Measurements from ENCODE around the gene CHERP.

CHERP gene, protein sequence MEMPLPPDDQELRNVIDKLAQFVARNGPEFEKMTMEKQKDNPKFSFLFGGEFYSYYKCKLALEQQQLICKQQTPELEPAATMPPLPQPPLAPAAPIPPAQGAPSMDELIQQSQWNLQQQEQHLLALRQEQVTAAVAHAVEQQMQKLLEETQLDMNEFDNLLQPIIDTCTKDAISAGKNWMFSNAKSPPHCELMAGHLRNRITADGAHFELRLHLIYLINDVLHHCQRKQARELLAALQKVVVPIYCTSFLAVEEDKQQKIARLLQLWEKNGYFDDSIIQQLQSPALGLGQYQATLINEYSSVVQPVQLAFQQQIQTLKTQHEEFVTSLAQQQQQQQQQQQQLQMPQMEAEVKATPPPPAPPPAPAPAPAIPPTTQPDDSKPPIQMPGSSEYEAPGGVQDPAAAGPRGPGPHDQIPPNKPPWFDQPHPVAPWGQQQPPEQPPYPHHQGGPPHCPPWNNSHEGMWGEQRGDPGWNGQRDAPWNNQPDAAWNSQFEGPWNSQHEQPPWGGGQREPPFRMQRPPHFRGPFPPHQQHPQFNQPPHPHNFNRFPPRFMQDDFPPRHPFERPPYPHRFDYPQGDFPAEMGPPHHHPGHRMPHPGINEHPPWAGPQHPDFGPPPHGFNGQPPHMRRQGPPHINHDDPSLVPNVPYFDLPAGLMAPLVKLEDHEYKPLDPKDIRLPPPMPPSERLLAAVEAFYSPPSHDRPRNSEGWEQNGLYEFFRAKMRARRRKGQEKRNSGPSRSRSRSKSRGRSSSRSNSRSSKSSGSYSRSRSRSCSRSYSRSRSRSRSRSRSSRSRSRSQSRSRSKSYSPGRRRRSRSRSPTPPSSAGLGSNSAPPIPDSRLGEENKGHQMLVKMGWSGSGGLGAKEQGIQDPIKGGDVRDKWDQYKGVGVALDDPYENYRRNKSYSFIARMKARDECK

DNA sequence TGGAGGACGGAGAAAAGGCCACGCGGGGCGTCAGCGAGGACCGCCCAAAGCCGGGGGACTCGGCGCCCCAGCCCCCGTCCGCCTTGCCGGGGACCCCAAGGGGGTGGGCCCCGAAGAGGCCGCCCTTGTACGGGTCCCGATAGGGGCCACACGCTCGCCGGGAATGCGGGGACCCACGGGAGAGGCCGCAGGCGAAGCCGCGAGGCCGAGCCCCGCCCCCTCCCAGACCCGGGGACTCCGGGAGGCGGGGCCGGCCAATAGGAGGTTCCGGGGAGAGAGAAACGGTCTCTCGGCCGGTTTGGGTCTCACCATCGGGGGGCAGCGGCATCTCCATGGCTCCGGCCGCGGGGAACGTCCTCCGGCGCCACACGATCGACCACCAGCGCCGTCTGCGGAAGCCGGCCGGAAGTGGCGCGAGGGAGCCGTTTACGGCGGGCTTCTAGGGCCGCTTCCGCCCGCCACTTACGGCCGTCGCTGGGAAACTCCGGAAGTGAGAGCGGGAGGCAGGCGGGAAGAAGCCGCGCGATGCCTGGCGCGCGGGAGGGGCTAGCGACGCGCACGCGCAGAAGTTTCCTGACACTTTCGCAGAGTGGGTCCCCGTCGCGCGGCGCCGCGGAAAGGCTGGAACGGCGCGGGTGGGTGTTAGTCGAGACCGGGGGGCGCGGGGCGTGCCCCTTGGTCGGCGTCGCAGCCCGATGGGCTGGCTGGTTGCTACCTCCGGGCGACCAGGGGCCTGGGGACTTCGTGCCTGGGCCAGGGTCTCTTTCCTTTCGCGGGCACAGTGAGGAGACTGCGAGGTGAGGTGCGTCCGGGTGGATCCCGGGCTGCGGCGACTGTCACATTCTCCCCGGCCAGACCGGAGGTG, at the start of gene CHERP:
TSS of gene CHERP (minus strand) at position 393 of the 865 bp plus-strand sequence. CDS start at position 334, 59 bp downstream.
- peak; percentile 93 for DNase-seq

DNA sequence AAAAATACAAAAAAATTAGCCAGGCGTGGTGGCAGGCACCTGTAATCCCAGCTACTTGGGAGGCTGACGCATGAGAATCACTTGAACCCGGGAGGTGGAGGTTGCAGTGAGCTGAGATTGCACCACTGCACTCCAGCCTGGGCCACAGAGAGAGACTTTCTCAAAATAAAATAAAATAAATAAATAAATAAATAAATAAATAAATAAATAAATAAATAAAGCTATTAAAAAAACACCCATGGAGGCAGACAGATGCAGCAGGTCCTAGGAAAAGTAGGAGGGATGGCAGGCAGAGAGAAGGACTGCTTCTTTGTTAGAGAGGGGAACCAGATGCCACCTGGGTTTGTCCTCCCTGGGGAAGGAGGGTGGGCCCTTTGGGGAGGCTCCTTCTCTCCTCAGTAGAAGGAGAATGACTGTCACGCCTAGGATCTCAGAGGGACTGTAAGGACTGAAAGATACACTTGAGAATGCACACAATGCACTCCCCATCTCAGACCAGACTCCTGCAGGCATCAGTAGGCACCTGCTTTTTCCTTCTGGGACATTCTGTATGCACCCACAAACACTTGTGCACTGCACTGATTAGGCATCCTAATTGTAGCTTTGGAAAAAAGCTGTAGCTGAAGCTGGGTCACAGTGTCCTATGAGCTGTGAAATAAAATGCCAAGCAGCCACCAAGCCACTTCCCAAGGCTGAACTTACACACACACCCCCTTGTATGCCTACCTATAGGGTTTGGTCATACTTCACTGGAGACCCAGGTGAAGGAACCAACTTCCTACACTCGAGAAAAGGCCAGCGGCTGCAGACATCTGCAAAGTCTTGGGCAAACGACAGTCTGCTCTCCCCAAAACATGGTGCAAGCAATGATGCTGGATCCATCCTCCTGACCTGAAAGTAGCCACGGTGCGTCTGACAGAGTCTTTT, 48.9 kb upstream of the CHERP start:
- DNase-seq: no peak

DNA sequence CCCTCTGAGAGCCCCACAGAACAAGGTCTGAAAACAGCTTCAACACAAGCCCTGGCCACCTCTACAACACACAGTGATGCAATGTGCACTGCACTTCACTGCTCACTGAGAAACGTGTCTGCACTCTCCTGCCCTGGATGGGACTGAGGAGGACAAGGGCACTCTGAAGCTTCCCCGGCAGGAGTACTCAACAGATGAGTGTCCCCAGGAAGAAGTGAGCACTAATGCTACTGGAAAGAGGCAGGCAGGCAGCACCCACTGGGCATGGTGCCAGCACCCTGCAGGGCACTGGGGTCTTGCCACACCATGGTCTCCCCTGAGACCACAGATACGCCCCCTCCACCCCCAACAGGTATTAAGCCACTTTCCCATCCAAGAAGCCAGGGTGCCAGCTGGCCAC, 47.7 kb upstream of the CHERP start:
- DNase-seq: no peak

DNA sequence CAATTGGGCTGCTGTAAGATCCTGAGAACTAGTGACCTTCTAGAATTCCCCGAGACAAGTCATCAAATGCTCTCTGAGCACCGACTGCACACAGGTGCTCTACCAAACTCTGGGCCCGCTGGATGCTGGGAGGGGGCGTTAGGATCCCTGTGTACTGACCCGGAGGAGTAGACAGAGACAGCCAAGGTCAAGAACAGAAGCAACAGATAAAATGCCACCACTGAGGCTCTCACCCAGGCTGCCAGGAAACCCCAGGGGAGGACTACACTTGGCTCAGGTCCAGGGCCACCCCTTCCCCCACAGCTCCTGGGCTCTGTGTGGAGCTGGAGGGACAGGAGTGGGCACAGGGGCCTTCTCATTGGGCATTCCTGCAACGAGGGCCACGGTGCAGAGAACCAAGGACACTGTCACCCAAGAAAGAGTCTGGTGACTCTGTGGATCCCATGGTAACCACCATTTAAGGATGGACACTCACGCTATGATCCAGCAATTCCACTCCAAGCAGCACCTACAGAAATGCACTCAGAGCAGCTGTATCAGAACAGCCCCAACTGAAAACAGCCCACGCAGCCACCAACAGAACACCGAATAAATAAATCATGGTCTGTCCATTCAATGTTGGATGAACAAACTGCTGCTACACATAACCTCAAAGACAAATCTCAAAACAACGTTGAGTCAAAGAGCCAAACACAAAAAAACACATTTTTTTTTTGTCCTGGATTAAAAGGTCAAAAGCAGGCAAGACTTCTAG, 46.8 kb upstream of the CHERP start:
- no peak for DNase-seq

DNA sequence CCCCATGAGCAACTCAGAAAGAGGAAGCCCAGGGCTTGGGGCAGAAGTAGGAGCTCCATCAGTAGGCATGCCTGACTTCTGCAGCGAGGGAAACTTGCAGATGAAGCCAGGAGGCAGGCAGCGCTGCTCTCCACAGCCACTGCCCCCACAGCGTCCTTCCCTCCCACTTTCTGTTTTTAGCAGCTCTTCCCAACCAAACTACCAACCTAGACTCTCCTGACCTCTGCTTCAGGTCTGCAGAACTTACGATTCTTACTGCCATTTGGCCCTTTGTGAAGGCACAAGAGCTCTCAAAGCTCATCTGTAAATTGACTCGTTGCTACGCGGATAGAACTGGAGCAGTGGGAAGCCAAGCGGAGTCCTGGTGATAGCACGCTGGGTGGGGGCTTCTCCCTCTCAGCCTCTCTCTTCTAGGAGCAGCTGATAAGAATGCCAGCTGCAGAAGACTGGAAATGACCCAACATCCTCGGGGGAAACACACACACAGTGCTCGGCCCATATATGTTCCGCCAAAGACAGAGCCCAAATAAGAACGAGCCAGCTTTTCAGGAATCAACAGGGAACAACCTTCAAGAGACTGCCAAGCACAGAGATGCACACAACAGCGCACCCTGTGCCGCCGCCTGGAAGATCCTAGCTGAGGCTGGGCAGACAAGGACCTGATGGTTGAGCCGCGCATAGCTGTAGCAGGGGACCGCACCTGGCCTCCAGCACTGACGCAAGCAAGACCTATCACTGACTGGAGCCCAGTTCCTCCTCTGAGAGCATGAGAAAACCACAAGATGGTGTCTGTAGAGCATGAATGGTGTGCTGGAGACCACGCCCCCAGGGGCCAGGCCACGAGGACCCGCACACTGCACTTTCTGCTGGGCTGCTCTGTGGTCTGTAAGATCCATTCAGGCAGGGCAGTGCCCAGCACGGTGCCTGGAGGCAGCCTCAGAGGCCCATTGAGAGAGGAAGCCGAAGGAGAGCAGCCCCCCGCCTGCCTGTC, 45.9 kb upstream of the CHERP start:
- DNase-seq: no peak

DNA sequence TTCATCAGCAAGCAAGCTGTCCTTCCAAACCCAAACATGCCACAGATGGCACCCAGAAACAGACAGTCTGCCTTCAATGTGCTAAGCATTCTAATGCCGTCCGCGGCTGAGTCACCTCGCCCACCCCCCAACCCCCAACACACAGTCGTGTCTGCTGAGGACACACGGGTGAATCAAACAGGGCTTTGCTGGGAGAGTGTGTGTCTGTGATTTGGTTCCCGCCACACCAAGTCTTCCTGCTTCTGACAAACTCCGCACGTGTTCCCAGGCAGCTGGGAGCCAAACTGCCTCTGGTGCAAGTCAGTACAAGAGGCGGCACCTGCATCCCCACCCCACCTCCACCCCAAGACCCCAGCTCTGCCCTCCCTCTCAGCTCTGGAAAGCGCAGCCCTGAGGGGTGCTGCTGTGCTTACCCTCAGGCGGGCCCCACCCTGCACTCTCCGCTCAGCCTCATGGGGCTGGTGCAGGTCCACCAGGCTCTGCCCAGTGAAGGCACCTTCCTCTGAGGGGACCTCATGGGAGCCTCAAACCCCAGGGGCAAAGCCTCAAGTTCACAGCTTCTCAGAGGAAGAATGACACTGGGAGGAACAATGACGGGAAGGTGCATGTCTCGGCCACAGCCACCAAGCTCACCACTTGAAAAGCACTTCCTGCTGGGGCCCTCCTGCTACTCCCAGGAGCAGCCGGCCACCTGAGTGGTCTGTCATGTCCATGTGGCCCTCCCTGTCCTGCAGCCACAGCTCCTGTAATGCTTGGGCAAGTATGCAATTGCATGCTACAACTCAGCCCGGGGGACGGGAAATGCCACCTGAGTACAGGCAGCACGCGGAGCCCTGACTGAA, 45.0 kb upstream of the CHERP start:
- no peak for DNase-seq

DNA sequence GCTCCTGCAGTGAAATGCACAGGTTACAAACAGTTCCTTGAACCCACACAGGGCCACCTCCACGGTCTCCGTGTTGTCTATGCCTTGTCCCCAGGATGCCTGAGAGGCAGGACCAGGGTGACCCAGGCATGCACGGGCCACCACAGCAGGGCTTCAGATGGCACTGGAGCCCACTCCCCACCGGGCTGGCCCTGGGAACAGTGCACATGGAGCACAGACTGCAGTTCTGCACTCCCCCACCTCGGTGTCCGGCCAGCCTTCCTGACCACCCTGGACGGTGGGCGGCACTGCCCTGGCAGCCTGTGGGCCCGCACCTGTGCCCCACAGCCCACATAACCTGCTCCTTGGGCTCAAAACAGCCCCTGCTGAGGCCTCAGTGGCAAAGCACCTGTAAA, 44.2 kb upstream of the CHERP start:
- no peak for DNase-seq

DNA sequence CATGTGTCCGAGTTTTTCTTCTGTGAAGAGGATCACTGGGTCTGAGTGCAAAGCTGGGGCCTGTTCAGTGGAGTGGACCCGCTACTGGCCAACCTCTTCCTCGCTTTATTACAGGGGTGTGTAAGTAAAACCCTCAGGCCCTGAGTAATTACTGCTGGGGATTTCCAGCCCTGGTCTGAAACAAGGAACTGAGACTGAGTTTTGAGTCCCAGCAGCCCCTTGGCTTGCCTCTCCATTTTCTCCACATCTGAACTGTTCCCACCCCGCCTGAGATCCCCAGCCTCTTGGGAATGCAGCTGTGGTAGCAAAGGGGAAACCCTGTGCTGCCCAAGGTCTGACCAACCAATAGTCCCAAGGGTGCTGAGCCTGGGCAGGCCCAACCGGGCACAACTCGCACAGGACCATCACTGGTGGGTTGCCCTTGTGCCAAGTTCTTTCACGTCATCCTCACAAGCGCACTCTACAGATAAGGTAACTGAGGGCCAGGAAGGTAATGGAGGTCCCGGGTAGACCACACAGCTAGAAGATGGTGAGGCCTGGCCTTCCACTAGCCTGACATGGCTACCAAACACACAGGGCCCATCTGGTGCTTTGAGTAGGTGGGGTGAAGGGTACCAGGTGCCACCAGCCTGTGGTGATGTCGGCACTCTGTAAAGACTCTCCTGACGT, 43.7 kb upstream of the CHERP start:
- no peak for DNase-seq

DNA sequence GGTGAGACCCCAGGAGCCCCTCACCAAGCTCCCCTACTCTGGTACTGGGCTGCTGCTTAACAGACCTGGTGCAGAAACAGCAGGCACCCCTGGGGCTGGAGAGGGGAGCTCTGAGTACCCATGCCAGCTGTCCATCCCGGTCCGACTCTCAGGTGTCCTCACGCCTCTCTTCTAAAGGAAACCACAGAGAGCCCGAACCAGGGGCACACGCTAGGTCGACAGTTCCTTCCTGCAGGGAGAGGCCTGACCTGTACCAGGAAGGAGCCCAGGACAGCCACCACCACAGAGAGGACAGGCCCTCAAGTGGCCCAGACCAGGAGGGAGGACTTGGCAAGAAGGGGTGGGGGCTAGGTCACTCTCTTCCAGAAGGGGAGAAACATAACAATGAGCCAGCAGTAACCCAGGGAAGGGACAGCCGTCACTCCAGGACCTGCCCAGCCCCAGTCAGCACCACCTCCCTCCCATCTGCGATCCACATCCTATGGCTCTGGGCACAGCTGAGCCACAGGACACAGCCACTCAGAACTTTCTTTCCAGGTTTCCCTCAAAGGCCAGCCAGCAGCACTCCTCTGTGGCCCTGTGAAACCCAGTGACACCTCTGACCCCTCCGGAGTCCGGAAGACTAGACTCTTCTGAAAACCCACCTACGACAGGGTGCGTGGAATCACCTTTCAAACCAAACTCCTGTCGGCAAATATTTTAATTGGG, 43.0 kb upstream of the CHERP start:
- DNase-seq: no peak

DNA sequence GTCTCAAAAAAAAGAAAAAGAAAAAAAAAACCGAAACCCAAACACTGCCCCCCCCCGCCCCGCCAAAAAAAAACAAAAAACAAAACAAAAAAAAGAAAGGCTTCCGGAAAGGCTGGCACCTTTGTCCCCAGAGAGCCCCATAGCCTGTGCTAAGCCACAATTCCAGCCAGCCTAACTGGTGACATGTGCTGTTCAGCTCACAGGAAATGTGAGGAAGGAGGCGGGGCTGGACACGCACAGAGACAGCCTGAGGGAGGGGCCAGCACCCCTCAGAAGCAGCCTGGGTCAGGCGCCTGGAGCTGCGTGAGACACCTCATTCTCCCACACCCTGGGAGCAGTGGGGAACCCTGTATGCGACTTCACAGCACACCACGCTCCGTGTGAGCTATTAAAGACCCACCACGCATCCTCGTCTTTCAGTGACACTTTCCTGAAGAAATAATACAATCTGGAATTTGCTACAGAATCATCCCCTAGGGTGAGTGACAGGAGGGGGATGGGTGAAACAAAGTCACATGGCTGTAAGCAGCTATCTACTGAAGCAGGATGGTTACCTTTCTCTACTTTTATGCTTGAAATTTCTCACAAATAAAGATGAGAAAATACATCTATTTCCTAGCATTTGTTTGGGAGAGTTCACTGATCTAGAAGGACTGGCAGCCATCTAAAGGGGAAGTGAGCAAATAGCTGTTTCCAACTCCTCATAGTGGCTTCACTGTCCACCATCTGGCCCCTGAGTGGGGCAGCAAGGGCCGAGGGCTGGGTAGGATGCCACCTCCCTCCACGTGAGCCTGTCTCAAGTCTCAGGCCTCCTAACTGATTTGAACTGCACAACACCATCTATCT, 42.2 kb upstream of the CHERP start:
- peak; percentile 41 for DNase-seq

DNA sequence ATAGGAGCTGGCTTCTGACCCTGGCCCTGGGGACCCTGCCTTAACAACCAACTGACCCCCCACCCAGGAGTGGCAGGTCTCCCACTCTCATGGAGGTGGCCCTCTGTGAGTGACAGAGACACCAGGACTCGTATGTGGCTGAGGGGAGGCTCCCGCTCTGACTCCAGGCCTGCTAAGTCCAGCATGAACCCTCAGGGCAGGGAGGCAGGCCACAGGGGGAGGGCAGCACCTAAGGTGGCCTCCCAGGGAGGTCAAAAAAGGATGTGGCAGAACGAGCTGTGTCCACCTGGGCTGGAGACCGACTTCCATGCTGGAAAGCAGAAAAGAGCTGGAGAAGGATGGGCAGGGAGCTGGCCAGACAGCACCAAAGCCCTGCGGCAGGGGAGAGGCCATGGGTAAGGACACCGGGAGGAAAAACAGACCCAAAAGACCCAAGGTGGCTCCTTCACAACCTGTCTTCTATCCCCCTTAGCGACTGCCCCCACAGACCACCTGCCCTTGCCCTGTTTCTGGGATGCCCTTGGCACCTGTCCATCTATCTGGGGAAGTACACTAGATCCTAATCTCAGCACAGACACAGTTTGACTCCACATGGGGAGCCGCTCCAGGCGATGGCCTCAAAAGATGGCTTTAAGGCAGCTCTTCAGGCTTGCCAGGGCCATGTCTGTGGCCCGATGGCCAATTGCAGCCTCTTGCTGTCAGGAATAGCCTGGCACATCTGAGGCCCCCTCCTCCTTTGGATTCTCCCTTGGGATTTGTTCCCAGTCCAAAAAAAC, 40.4 kb upstream of the CHERP start:
- DNase-seq: no peak

DNA sequence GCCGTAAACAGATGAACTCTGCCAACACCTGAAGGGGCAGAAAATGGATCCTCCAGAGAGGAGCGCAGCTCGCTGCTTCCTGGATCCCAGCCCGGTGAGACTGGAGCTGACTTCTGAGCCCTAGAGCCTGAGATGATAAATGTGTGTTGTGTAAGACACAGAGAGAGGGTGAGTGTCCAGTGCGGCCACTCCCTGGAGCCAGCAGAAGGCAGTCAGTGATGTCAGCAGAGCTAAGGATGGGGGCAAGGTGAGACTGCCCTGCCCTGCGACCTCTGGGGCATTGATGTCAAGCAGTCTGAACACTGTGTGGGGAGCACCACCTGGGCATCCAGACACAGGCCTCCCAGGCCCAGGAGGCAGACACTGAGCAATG, 39.7 kb upstream of the CHERP start:
- no peak for DNase-seq

DNA sequence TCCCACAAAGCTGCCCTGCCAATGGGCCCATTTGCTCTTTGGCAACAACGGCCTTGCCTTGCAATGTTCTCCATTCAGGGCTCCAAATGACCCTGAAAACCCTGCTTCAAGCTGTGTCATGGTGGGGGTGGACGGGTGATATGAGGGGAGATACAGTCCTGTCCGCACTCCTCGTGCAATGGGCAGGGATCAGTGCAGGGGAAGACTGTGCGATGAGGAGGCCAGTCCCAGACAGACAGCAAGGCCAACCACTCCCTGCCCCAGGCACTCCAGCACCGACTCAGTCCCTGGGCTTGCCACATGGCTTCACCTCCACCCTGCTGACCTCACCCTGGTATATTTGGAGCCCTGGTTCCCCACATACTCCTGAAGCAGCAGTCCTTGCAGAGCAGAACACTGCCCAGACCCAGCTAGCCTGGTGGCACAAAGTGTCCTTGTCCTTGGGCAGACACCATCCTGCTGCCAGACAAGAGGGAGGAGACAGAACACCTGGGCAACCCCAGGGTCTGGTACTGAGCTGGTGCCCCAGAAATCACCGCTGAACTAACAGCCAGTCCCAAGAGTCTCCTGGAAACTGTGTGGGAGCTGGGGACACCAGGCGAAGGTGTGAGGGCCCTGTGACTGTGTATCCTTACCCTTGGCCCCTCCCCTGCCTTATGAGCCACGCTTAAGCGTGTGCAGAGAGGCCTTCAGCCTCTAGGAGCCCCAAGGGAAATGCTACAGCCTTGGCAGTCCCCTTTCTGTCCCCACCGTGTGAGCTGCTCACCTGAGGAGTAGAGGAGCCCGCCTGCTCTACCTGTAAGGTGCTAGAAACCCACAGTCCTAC, 39.1 kb upstream of the CHERP start:
- DNase-seq: no peak

DNA sequence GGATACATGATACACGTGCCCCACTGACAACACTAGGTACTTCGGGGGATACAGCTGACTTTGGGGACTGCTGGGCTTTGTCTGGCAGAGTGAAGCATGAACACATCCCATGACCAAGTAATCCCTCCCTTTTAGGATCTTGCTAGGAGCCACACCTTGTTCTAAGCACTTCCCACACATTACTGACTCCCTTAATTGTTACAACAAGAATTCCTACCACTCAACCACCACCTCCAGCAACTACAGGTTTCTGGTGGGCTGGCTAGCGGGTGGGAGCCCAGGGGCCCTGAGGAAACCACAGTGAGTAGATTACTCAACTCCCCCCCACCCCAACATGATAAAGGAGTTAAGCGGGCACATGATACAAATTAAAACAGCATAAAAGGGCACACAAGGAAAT, 37.1 kb upstream of the CHERP start:
- no peak for DNase-seq

DNA sequence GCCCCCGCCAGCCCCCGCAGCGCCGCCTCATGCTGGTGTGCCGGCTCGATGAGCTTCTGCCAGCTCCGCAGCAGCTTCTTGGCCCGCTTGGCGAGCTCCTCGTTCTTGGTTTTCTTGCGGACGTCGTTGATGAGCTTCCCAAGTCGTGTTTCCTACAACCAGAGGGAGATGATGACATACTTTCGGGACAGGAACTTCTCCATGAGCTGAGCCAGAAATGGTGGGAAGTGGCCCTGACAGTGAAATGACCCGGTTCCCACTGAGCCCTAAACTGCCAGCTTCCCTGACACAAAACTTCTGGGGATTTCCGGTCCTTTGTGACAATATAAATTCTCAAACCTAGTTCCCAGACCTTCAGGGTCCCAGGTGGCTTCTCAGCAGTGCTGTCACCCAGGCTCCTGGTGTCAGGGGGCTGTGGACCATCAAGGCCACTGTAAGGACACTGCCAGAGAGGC, 35.3 kb upstream of the CHERP start:
- no peak for DNase-seq
